Gastroesophageal sphincter (tissue), 4 donors: Measurements from ENCODE around the gene AREL1. TPM values are rescaled to one million over a fixed set of nuclear protein-coding genes. Genes with fewer than 3 reads are reported as not detected.
A peak's percentile ranks its signal among the peaks of the same experiment; 100 is the strongest.

Experiments used
- ATAC-seq: fragments of 150-250 bp; one replicate; pipeline ENCODE4 v1.9.1; 2016; ENCODE audit warnings: mild to moderate bottlenecking, moderate library complexity
- H3K27ac ChIP-seq, 4 donors: fragments of 200-600 bp; sonication (generic) in 3 of 4; 1 replicate in 3 of 4; 2 replicates in 1 of 4; pipeline ENCODE4 v1.5.1; 2016 to 2019
- H3K27me3 ChIP-seq: fragments of 200-600 bp; sonication (generic); one replicate; pipeline ENCODE4 v1.5.1; 2019
- H3K36me3 ChIP-seq, 2 donors: fragments of 200-600 bp; sonication (generic); one replicate each; pipeline ENCODE4 v1.5.1; 2019; ENCODE audit warnings: control low read depth in 1 of 2
- H3K4me1 ChIP-seq, 3 donors: fragments of 200-600 bp; sonication (generic); 1 replicate in 2 of 3; 2 replicates in 1 of 3; pipeline ENCODE4 v1.5.1; 2016 to 2019; ENCODE audit warnings: control low read depth in 2 of 3
- H3K4me3 ChIP-seq, 2 donors: fragments of 200-600 bp; sonication (generic); one replicate each; pipeline ENCODE4 v1.5.1; 2019; ENCODE audit warnings: mild to moderate bottlenecking in 1 of 2, moderate library complexity in 1 of 2
- H3K9me3 ChIP-seq, 3 donors: fragments of 200-600 bp; sonication (generic); one replicate each; pipeline ENCODE4 v1.5.1; 2017 to 2019; ENCODE audit warnings: control low read depth in 2 of 3
- EP300 ChIP-seq: sonication (generic); formaldehyde crosslinking; IDR thresholded peaks from one replicate; pipeline ENCODE4 v1.6.1; 2017; ENCODE audit warnings: antibody characterized with exemption, mild to moderate bottlenecking
- POLR2A ChIP-seq, 2 donors: fragments of 450-650 bp; IDR thresholded peaks; one replicate each; pipeline ENCODE4 v1.6.1; 2017; ENCODE audit warnings: antibody characterized with exemption in 2 of 2, mild to moderate bottlenecking in 2 of 2, moderate library complexity in 1 of 2
- POLR2AphosphoS5 ChIP-seq: sonication (generic); formaldehyde crosslinking; IDR thresholded peaks from one replicate; pipeline ENCODE4 v1.6.1; 2017; ENCODE audit warnings: antibody characterized with exemption
- WGBS, 2 donors: methylation state at CpG; one replicate each; pipeline ENCODE4 v1.1.5; 2018; ENCODE audit warnings: low coverage in 1 of 2; 5-methylcytosine and 5-hydroxymethylcytosine counted together
- total RNA-seq, 4 donors: library from RNA; depleted of rRNA; stranded (reverse); fragments of >200 nt; gene quantifications; one replicate each; pipeline ENCODE4 v1.1.0, GENCODE V29; 2016
- TF ChIP-seq, protein P1 (sequence below), 4 experiments: fragments of 200-600 bp in 2 of 4; fragments of 450-650 bp in 2 of 4; sonication (generic) in 1 of 4; IDR thresholded peaks; one replicate each; pipeline ENCODE4 v1.5.1; 2017 to 2019; ENCODE audit warnings: antibody characterized with exemption in 4 of 4, mild to moderate bottlenecking in 2 of 4, moderate library complexity in 2 of 4

The AREL1 gene
- total RNA-seq, 4 donors from 2014 or later, result 14.3 to 39.9 (median 19.9) TPM

DNA sequence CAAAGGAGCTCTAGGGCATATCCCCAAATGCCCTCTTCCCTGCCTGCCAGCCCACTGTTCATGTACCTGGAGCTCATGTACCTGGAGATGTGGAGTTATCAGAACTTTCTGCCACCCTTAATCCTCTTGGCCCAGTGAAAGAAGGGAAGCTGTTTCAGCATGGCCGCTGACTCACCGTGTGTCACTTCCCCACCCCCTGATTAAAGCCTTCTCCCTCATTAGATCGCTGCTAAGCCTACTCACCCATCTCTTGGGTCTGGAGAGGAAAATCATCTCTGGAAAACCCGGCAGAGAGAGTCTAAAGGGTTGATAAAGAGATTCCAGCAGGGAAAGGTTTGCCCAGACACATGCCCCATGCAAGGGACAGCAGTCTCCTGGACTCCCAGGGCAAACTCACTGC is 96.4 kb downstream of the AREL1 start:
- no peak for TF ChIP-seq POLR2A (IDR thresholded peaks at IDR 0.05)
- TF ChIP-seq, protein P1, sequence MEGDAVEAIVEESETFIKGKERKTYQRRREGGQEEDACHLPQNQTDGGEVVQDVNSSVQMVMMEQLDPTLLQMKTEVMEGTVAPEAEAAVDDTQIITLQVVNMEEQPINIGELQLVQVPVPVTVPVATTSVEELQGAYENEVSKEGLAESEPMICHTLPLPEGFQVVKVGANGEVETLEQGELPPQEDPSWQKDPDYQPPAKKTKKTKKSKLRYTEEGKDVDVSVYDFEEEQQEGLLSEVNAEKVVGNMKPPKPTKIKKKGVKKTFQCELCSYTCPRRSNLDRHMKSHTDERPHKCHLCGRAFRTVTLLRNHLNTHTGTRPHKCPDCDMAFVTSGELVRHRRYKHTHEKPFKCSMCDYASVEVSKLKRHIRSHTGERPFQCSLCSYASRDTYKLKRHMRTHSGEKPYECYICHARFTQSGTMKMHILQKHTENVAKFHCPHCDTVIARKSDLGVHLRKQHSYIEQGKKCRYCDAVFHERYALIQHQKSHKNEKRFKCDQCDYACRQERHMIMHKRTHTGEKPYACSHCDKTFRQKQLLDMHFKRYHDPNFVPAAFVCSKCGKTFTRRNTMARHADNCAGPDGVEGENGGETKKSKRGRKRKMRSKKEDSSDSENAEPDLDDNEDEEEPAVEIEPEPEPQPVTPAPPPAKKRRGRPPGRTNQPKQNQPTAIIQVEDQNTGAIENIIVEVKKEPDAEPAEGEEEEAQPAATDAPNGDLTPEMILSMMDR (IDR thresholded peaks at IDR 0.05), result no peak
- TF ChIP-seq EP300, result no peak
- TF ChIP-seq POLR2AphosphoS5, result no peak
- Histone ChIP-seq H3K4me3 (no peak overlapping the region), H3K27me3 (peaks cover 18% of the 10 kb centered on the region), H3K36me3 (no peaks in the 10 kb centered on the region), H3K27ac (peak overlapping the region in 2 of 4 donors; percentile 5 to 21), H3K4me1 (peaks cover 0 to 67% (median 18%) of the 10 kb centered on the region in 3 donors), H3K9me3 (no peaks in the 10 kb centered on the region)
- WGBS, 2 donors, result 45 to 60% methylated on average over 3 of the region's 4 CpGs
- ATAC-seq, result no peak

DNA sequence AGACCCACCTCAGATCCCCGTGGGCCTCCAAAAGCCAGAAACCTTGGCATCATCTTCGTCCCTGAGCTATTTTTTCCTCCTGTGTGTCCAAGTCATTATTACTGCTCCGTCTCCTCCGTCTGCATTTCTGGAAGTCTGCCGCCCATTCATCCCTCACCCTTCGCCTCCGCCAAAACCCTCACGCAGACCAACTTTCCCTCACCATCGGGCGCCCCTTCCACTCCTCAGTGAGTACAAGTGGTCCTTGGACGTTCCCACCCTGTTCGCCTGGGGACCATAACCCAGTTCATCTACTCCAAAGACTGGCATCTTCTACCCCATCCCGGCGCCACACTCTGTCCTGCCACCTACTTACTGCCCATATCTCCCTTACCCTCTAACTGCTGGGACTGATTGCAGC is 97.1 kb downstream of the AREL1 start:
- Histone ChIP-seq H3K4me3 (no peak overlapping the region), H3K4me1 (peaks cover 0 to 72% (median 18%) of the 10 kb centered on the region in 3 donors), H3K9me3 (no peaks in the 10 kb centered on the region), H3K27ac (no peak overlapping the region), H3K36me3 (no peaks in the 10 kb centered on the region), H3K27me3 (peaks cover 17% of the 10 kb centered on the region)
- ATAC-seq, result no peak
- 81 to 91% methylated on average over 10 to 12 of the region's 14 CpGs for WGBS, 2 donors
- no peak for TF ChIP-seq POLR2A (IDR thresholded peaks at IDR 0.05)
- TF ChIP-seq POLR2AphosphoS5, result no peak
- TF ChIP-seq EP300, result no peak
- TF ChIP-seq, protein P1 (IDR thresholded peaks at IDR 0.05), result no peak

GRCh38 chr14:74614508-74615495 is 98.1 kb downstream of the AREL1 start:
- H3K9me3 ChIP-seq, result no peaks in the 10 kb centered on the region
- TF ChIP-seq EP300, result no peak
- TF ChIP-seq, protein P1 (IDR thresholded peaks at IDR 0.05), result no peak
- TF ChIP-seq POLR2A (IDR thresholded peaks at IDR 0.05), result no peak
- TF ChIP-seq POLR2AphosphoS5, result no peak
- no peak overlapping the region for H3K27ac ChIP-seq
- no peaks in the 10 kb centered on the region for H3K36me3 ChIP-seq
- H3K27me3 ChIP-seq, result peaks cover 17% of the 10 kb centered on the region
- WGBS, 2 donors, result 76 to 80% methylated on average over 2 to 6 of the region's 8 CpGs
- peaks cover 0 to 72% (median 18%) of the 10 kb centered on the region in 3 donors for H3K4me1 ChIP-seq
- ATAC-seq, result no peak
- no peak overlapping the region for H3K4me3 ChIP-seq

- Histone ChIP-seq H3K9me3 (no peaks in the 10 kb centered on the region), H3K27ac (no peak overlapping the region), H3K4me3 (peak overlapping the region in 1 of 2 donors; percentile 61), H3K27me3 (peaks cover 17% of the 10 kb centered on the region), H3K36me3 (no peaks in the 10 kb centered on the region), H3K4me1 (peaks cover 0 to 71% (median 11%) of the 10 kb centered on the region in 3 donors)
- TF ChIP-seq POLR2A (IDR thresholded peaks at IDR 0.05) (no peak), EP300 (no peak), POLR2AphosphoS5 (no peak)
- TF ChIP-seq, protein P1 (IDR thresholded peaks at IDR 0.05), result no peak
- 65 to 67% methylated on average over 2 to 4 of the region's 16 CpGs for WGBS, 2 donors
- ATAC-seq, result no peak
Measured at GRCh38 chr14:74613211-74613914, 99.5 kb downstream of the AREL1 start.
